Progenitor cell of endocrine pancreas (in vitro differentiated cells): ENCODE data around the gene CA10. TPM values are rescaled to one million over a fixed set of nuclear protein-coding genes. Genes with fewer than 3 reads are reported as not detected.

Experiments
- DNase-seq: peaks from one replicate; pipeline ENCODE4 v3.0.0; 2021; ENCODE audit warnings: low spot score; ENCODE audit not compliant: unreplicated experiment
- H3K27ac Mint-ChIP-seq: 2 replicates; pipeline ENCODE4 v1.8.0; 2021; ENCODE audit warnings: mild to moderate bottlenecking, moderate library complexity, mixed read lengths
- H3K27me3 Mint-ChIP-seq: 2 replicates; pipeline ENCODE4 v1.8.0; 2021; ENCODE audit warnings: mixed read lengths
- H3K36me3 Mint-ChIP-seq: 2 replicates; pipeline ENCODE4 v1.8.0; 2022; ENCODE audit warnings: mixed read lengths; ENCODE audit not compliant: insufficient read depth
- H3K4me1 Mint-ChIP-seq: 2 replicates; pipeline ENCODE4 v1.8.0; 2021; ENCODE audit warnings: low read depth, mixed read lengths
- H3K4me3 Mint-ChIP-seq: 2 replicates; pipeline ENCODE4 v1.8.0; 2021; ENCODE audit warnings: low read depth, mild to moderate bottlenecking, moderate library complexity, mixed read lengths
- H3K9me3 Mint-ChIP-seq: 2 replicates; pipeline ENCODE4 v1.8.0; 2021; ENCODE audit warnings: low read depth, mixed read lengths
- CTCF ChIP-seq: fragments of 200-600 bp; sonication (generic); IDR thresholded peaks from one replicate; pipeline ENCODE4 v1.5.0; 2021; ENCODE audit warnings: antibody characterized with exemption, mild to moderate bottlenecking; ENCODE audit not compliant: unreplicated experiment
- total RNA-seq: library from RNA; stranded (reverse); gene quantifications from 2 replicates; pipeline ENCODE4 v1.2.1, GENCODE V29; 2021

The CA10 gene
- total RNA-seq, 1 donor from 2014 or later: 0.53 TPM

GRCh38 chr17:51817955-51818354 lies 340.6 kb downstream of the CA10 start:
- no peak for TF ChIP-seq CTCF
- no peak for DNase-seq
- peaks cover 3% of the 10 kb centered on the region for H3K27me3 Mint-ChIP-seq
- H3K27ac Mint-ChIP-seq: no peak overlapping the region
- H3K36me3 Mint-ChIP-seq: no peaks in the 10 kb centered on the region
- H3K4me3 Mint-ChIP-seq: no peak overlapping the region
- H3K9me3 Mint-ChIP-seq: no peaks in the 10 kb centered on the region
- H3K4me1 Mint-ChIP-seq: peaks cover 7% of the 10 kb centered on the region

- Mint-ChIP-seq H3K27ac (no peak overlapping the region), H3K4me1 (peaks cover 8% of the 10 kb centered on the region), H3K36me3 (no peaks in the 10 kb centered on the region), H3K4me3 (no peak overlapping the region), H3K27me3 (peaks cover 3% of the 10 kb centered on the region), H3K9me3 (no peaks in the 10 kb centered on the region)
- no peak for DNase-seq
- TF ChIP-seq CTCF: no peak
These were observed 341.4 kb downstream of the CA10 start for GRCh38 chr17:51817117-51817516.

GRCh38 chr17:51815097-51815496 lies 343.4 kb downstream of the CA10 start:
- no peak for TF ChIP-seq CTCF
- Mint-ChIP-seq H3K36me3 (no peaks in the 10 kb centered on the region), H3K27me3 (peaks cover 3% of the 10 kb centered on the region)

GRCh38 chr17:51814521-51814920 lies 344.0 kb downstream of the CA10 start:
- no peak for TF ChIP-seq CTCF
- Mint-ChIP-seq H3K4me3 (no peak overlapping the region), H3K9me3 (no peaks in the 10 kb centered on the region), H3K36me3 (no peaks in the 10 kb centered on the region), H3K27ac (no peak overlapping the region), H3K27me3 (no peaks in the 10 kb centered on the region), H3K4me1 (peaks cover 8% of the 10 kb centered on the region)
- no peak for DNase-seq

More at GRCh38 chr17:51815097-51815496, 343.4 kb downstream of the CA10 start:
- Mint-ChIP-seq H3K27ac (no peak overlapping the region), H3K9me3 (no peaks in the 10 kb centered on the region), H3K4me3 (no peak overlapping the region), H3K4me1 (peaks cover 8% of the 10 kb centered on the region)
- DNase-seq: no peak

GRCh38 chr17:51813784-51814174 lies 344.7 kb downstream of the CA10 start:
- no peaks in the 10 kb centered on the region for H3K9me3 Mint-ChIP-seq
- H3K4me3 Mint-ChIP-seq: no peak overlapping the region
- H3K36me3 Mint-ChIP-seq: no peaks in the 10 kb centered on the region
- H3K27me3 Mint-ChIP-seq: no peaks in the 10 kb centered on the region
- no peak overlapping the region for H3K27ac Mint-ChIP-seq
- DNase-seq: no peak
- peaks cover 8% of the 10 kb centered on the region for H3K4me1 Mint-ChIP-seq
- TF ChIP-seq CTCF: no peak
